Progenitor cell of endocrine pancreas (in vitro differentiated cells): ENCODE measurements around the gene AKAP8. TPM values are rescaled to one million over a fixed set of nuclear protein-coding genes. Genes with fewer than 3 reads are reported as not detected.

Experiments
- DNase-seq: peaks from one replicate; pipeline ENCODE4 v3.0.0; 2021; ENCODE audit warnings: low spot score; ENCODE audit not compliant: unreplicated experiment
- H3K27ac Mint-ChIP-seq: 2 replicates; pipeline ENCODE4 v1.8.0; 2021; ENCODE audit warnings: mild to moderate bottlenecking, moderate library complexity, mixed read lengths
- H3K27me3 Mint-ChIP-seq: 2 replicates; pipeline ENCODE4 v1.8.0; 2021; ENCODE audit warnings: mixed read lengths
- H3K36me3 Mint-ChIP-seq: 2 replicates; pipeline ENCODE4 v1.8.0; 2022; ENCODE audit warnings: mixed read lengths; ENCODE audit not compliant: insufficient read depth
- H3K4me1 Mint-ChIP-seq: 2 replicates; pipeline ENCODE4 v1.8.0; 2021; ENCODE audit warnings: low read depth, mixed read lengths
- H3K4me3 Mint-ChIP-seq: 2 replicates; pipeline ENCODE4 v1.8.0; 2021; ENCODE audit warnings: low read depth, mild to moderate bottlenecking, moderate library complexity, mixed read lengths
- H3K9me3 Mint-ChIP-seq: 2 replicates; pipeline ENCODE4 v1.8.0; 2021; ENCODE audit warnings: low read depth, mixed read lengths
- CTCF ChIP-seq: fragments of 200-600 bp; sonication (generic); IDR thresholded peaks from one replicate; pipeline ENCODE4 v1.5.0; 2021; ENCODE audit warnings: antibody characterized with exemption, mild to moderate bottlenecking; ENCODE audit not compliant: unreplicated experiment
- total RNA-seq: library from RNA; stranded (reverse); gene quantifications from 2 replicates; pipeline ENCODE4 v1.2.1, GENCODE V29; 2021

Gene AKAP8
- total RNA-seq, 1 donor from 2014 or later, result 44.0 TPM

- H3K27me3 Mint-ChIP-seq, result no peaks in the 10 kb centered on the region
- no peaks in the 10 kb centered on the region for H3K9me3 Mint-ChIP-seq
- no peak for DNase-seq
- H3K27ac Mint-ChIP-seq, result no peak overlapping the region
- H3K4me3 Mint-ChIP-seq, result no peak overlapping the region
- TF ChIP-seq CTCF, result no peak
- H3K36me3 Mint-ChIP-seq, result peaks cover 5% of the 10 kb centered on the region
- peaks cover 7% of the 10 kb centered on the region for H3K4me1 Mint-ChIP-seq
Observed at GRCh38 chr19:15372470-15372869, 7.1 kb downstream of the AKAP8 start.

GRCh38 chr19:15371786-15372380 lies 7.7 kb downstream of the AKAP8 start:
- Mint-ChIP-seq H3K27ac (peak overlapping the region; percentile 62), H3K9me3 (no peaks in the 10 kb centered on the region), H3K36me3 (peaks cover 5% of the 10 kb centered on the region), H3K4me1 (peaks cover 3% of the 10 kb centered on the region), H3K4me3 (no peak overlapping the region), H3K27me3 (no peaks in the 10 kb centered on the region)
- DNase-seq, result no peak
- no peak for TF ChIP-seq CTCF

GRCh38 chr19:15371119-15371518 lies 8.5 kb downstream of the AKAP8 start:
- Mint-ChIP-seq H3K36me3 (peaks cover 8% of the 10 kb centered on the region), H3K4me3 (no peak overlapping the region), H3K27ac (no peak overlapping the region), H3K27me3 (no peaks in the 10 kb centered on the region), H3K4me1 (no peaks in the 10 kb centered on the region), H3K9me3 (no peaks in the 10 kb centered on the region)
- no peak for TF ChIP-seq CTCF
- DNase-seq, result no peak

- H3K27ac Mint-ChIP-seq, result peak overlapping the region; percentile 29
- H3K9me3 Mint-ChIP-seq, result no peaks in the 10 kb centered on the region
- DNase-seq, result no peak
- H3K27me3 Mint-ChIP-seq, result no peaks in the 10 kb centered on the region
- H3K4me1 Mint-ChIP-seq, result no peaks in the 10 kb centered on the region
- peaks cover 17% of the 10 kb centered on the region for H3K36me3 Mint-ChIP-seq
- no peak overlapping the region for H3K4me3 Mint-ChIP-seq
- no peak for TF ChIP-seq CTCF
Observed at GRCh38 chr19:15369594-15369891, 10.0 kb downstream of the AKAP8 start.

GRCh38 chr19:15368798-15369593 lies 10.6 kb downstream of the AKAP8 start:
- no peak overlapping the region for H3K27ac Mint-ChIP-seq

More at GRCh38 chr19:15368798-15369593, 10.6 kb downstream of the AKAP8 start:
- H3K4me1 Mint-ChIP-seq, result no peaks in the 10 kb centered on the region
- DNase-seq, result no peak
- no peak overlapping the region for H3K4me3 Mint-ChIP-seq
- H3K27me3 Mint-ChIP-seq, result no peaks in the 10 kb centered on the region
- H3K36me3 Mint-ChIP-seq, result peaks cover 17% of the 10 kb centered on the region
- H3K9me3 Mint-ChIP-seq, result no peaks in the 10 kb centered on the region
- no peak for TF ChIP-seq CTCF
